Endothelial cell of umbilical vein (primary cell): Measurements from ENCODE around the gene KAT7. TPM values are rescaled to one million over a fixed set of nuclear protein-coding genes. Genes with fewer than 3 reads are reported as not detected.
A peak's percentile ranks its signal among the peaks of the same experiment; 100 is the strongest.

Experiments
- BruUV-seq: library from RNA; stranded (reverse); fragments of 400-500 nt; replicated peaks from 2 replicates; lab custom pipeline; 2021; lab: Mats Ljungman, UMichigan
- CTCF ChIA-PET: fragments of 300-600, 350-600 bp; sonication (Branson Sonifier 250); formaldehyde crosslinking; loops from one replicate; lab custom pipeline; 2021; ENCODE audit warnings: antibody characterized with exemption, inconsistent platforms; lab: Charles Lee
- POLR2A ChIA-PET: fragments of 300-600, 350-600 bp; sonication (Branson Sonifier 250); formaldehyde crosslinking; loops from one replicate; lab custom pipeline; 2021; ENCODE audit warnings: antibody characterized with exemption, inconsistent platforms; lab: Charles Lee
- DNase-seq: peaks from one replicate; pipeline ENCODE4 v3.0.0-alpha.2; 2011; ENCODE audit warnings: low read depth, low spot score
- FAIRE-seq: peaks from 2 replicates; lab custom pipeline; 2011; peaks lifted over from hg19 to GRCh38; lab: Jason Lieb, UNC
- H2AFZ ChIP-seq: 2 replicates; pipeline ENCODE4 v1.6.0; 2012; ENCODE audit warnings: low read depth, low read length, control low read depth, inconsistent platforms
- H3K27ac ChIP-seq: 2 replicates; pipeline ENCODE4 v1.5.1; 2011; ENCODE audit warnings: low read depth, mild to moderate bottlenecking, control low read depth, low read length, moderate library complexity; ENCODE audit not compliant: insufficient read depth
- H3K27me3 ChIP-seq, 2 experiments: 2 replicates each; pipeline versions ENCODE4 v1.6.0 to v1.6.1; 2011; ENCODE audit warnings: low read length in 2 of 2, mixed read lengths in 1 of 2; ENCODE audit not compliant: control insufficient read depth in 2 of 2, insufficient read depth in 2 of 2
- H3K36me3 ChIP-seq, 2 experiments: 2 replicates in 1 of 2; 3 replicates in 1 of 2; pipeline ENCODE4 v1.5.1; 2011; ENCODE audit warnings: low read length in 2 of 2, mild to moderate bottlenecking in 1 of 2, moderate library complexity in 1 of 2; ENCODE audit not compliant: control insufficient read depth in 2 of 2, insufficient read depth in 2 of 2; ENCODE audit errors: extremely low read depth in 1 of 2
- H3K4me1 ChIP-seq: 3 replicates; pipeline ENCODE4 v1.5.1; 2011; ENCODE audit warnings: mild to moderate bottlenecking, low read length; ENCODE audit not compliant: control insufficient read depth, insufficient read depth; ENCODE audit errors: extremely low read depth
- H3K4me2 ChIP-seq: 2 replicates; pipeline ENCODE4 v1.6.1; 2011; ENCODE audit warnings: low read length, control low read depth, mixed read lengths; ENCODE audit not compliant: insufficient read depth
- H3K4me3 ChIP-seq, 3 experiments: fragments of 200-600 bp in 1 of 3; sonication (generic), shearing (Covaris generic) in 1 of 3; replicated peaks in 1 of 3; 2 replicates each; pipeline ENCODE4 v1.5.1; 2011 to 2016; ENCODE audit warnings: control low read depth in 3 of 3, low read length in 3 of 3, mild to moderate bottlenecking in 2 of 3, inconsistent platforms in 1 of 3, low read depth in 1 of 3, moderate library complexity in 1 of 3; ENCODE audit not compliant: insufficient read depth in 1 of 3
- H3K79me2 ChIP-seq: 2 replicates; pipeline ENCODE4 v1.6.0; 2012; ENCODE audit warnings: low read length, inconsistent platforms; ENCODE audit not compliant: control insufficient read depth, insufficient read depth
- H3K9ac ChIP-seq: replicated peaks from 2 replicates; pipeline ENCODE3; 2011; ENCODE audit warnings: low read length, control low read depth; ENCODE audit not compliant: insufficient read depth; ENCODE audit errors: extremely low read depth
- H3K9me1 ChIP-seq: replicated peaks from 3 replicates; pipeline ENCODE4 v1.6.0; 2011; ENCODE audit warnings: mild to moderate bottlenecking, low read length; ENCODE audit not compliant: control insufficient read depth, insufficient read depth; ENCODE audit errors: extremely low read depth
- H3K9me3 ChIP-seq: replicated peaks from 2 replicates; pipeline ENCODE4 v1.5.1; 2012; ENCODE audit warnings: low read length, inconsistent platforms; ENCODE audit not compliant: control insufficient read depth, insufficient read depth
- H4K20me1 ChIP-seq: replicated peaks from 2 replicates; pipeline ENCODE3; 2011; ENCODE audit warnings: mild to moderate bottlenecking, low read length; ENCODE audit not compliant: control insufficient read depth, insufficient read depth; ENCODE audit errors: extremely low read depth
- CTCF ChIP-seq, 2 donors: IDR thresholded peaks; 1 replicate in 1 of 2; 2 replicates in 1 of 2; pipeline ENCODE4 v1.5.1; 2011; ENCODE audit warnings: low read length in 2 of 2, mild to moderate bottlenecking in 2 of 2, moderate library complexity in 2 of 2, control low read depth in 1 of 2, inconsistent platforms in 1 of 2, low read depth in 1 of 2; ENCODE audit not compliant: insufficient read depth in 1 of 2; ENCODE audit errors: extremely low read depth in 1 of 2
- EZH2 ChIP-seq: IDR thresholded peaks from 2 replicates; pipeline ENCODE4 v1.6.1; 2012; ENCODE audit warnings: borderline replicate concordance, low read depth, mild to moderate bottlenecking, moderate library complexity, low read length, inconsistent platforms; ENCODE audit not compliant: severe bottlenecking
- FOS ChIP-seq: IDR thresholded peaks from 2 replicates; pipeline ENCODE4 v1.6.1; 2011; ENCODE audit warnings: mild to moderate bottlenecking, low read length, moderate library complexity, borderline replicate concordance; ENCODE audit not compliant: insufficient read depth
- GATA2 ChIP-seq: IDR thresholded peaks from 2 replicates; pipeline ENCODE4 v1.7.0; 2011; ENCODE audit warnings: low read depth, mild to moderate bottlenecking, moderate library complexity, mixed read lengths, low read length; ENCODE audit not compliant: insufficient read length, insufficient read depth
- JUN ChIP-seq: IDR thresholded peaks from 2 replicates; pipeline ENCODE4 v1.6.1; 2011; ENCODE audit warnings: borderline replicate concordance, low read depth; ENCODE audit not compliant: insufficient read length, insufficient read depth
- MYC ChIP-seq: IDR thresholded peaks from one replicate; pipeline ENCODE4 v1.6.1; 2011; ENCODE audit warnings: mild to moderate bottlenecking, low read depth, low read length
- POLR2A ChIP-seq: IDR thresholded peaks from 2 replicates; pipeline ENCODE4 v1.6.1; 2012; ENCODE audit warnings: low read depth, mild to moderate bottlenecking, control low read depth, low read length
- POLR2AphosphoS5 ChIP-seq: IDR thresholded peaks from 2 replicates; pipeline ENCODE4 v1.6.1; 2012; ENCODE audit warnings: low read depth, mild to moderate bottlenecking, control low read depth, low read length, moderate library complexity; ENCODE audit not compliant: insufficient read depth
- dilution Hi-C: fragments of 300-500 bp; cut with MboI; formaldehyde crosslinking; loops from one replicate; pipeline ENCODE4 v1.15.0; 2019; ENCODE audit warnings: low sequenced_read_pairs; ENCODE audit not compliant: extremely low pct_ligation_motif_present
- intact Hi-C: fragments of 100-400 bp; cut with micrococcal nuclease; formaldehyde crosslinking; loops from one replicate; pipeline ENCODE4 v1.10.0; 2022
- polyA plus RNA-seq, 4 experiments: library from polyadenylated mRNA; depleted of rRNA in 3 of 4; stranded (reverse) in 3 of 4; unstranded in 1 of 4; fragments of >200 nt; gene quantifications; 2 replicates each; pipeline versions ENCODE4 v1.2.1 to v1.2.3, GENCODE V29; 2011 to 2012; ENCODE audit warnings: missing spikeins in 1 of 4
- total RNA-seq: library from RNA; stranded (reverse); gene quantifications from 2 replicates; pipeline ENCODE4 v1.2.3, GENCODE V29; 2021
- TF ChIP-seq, protein P1 (sequence below): IDR thresholded peaks from 2 replicates; pipeline ENCODE4 v1.6.1; 2011; ENCODE audit not compliant: insufficient read depth, insufficient read length

The KAT7 gene
- total and polyA plus RNA-seq, 2 donors (not counting 3 experiments of a cell fraction or from before 2014, with no cell fraction given): 44.5 to 66.2 TPM

DNA sequence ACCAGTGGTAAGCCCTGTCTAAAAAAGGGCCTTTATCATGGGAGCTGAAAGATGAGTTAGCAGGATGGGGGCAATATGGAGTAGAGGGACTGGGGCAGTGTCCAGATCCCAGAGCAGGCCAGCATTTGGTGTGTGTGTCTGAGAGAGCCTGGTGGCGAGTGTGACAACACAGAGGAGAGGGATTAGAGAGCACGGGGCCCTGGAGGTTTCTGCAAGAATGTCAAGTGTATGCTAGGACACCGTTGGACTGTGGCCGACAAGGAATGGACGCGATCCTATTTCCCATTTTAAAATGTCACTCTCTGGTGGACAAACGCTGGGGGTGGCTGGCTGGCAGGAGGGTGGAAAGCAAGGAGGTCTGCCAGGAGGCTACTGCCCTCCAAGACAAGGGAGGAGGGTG is 47.0 kb downstream of the KAT7 start:
- no peak overlapping the region for H2AFZ ChIP-seq
- no peaks in the 10 kb centered on the region for H3K79me2 ChIP-seq
- no peaks in the 10 kb centered on the region for H3K27me3 ChIP-seq
- DNase-seq: no peak
- H3K9ac ChIP-seq: peak overlapping the region; percentile 69
- H3K36me3 ChIP-seq: peaks cover 0 to 7% of the 10 kb centered on the region in 2 experiments
- intact Hi-C loops (no loop called here), dilution Hi-C loops (no loop called here)
- peak overlapping the region; percentile 77 for H3K27ac ChIP-seq
- H4K20me1 ChIP-seq: no peaks in the 10 kb centered on the region
- CTCF ChIA-PET: interaction anchor here (1.4 kb wide), 1 partner anchor 144 kb away, joined by 3 read pairs; no protein-coding TSS in a partner anchor
- H3K9me3 ChIP-seq: no peaks in the 10 kb centered on the region
- H3K9me1 ChIP-seq: no peaks in the 10 kb centered on the region
- no TSS peak for BruUV-seq
- POLR2A ChIA-PET: no interaction called here
- peak overlapping the region; percentile 32 for H3K4me2 ChIP-seq
- H3K4me1 ChIP-seq: peaks cover 75% of the 10 kb centered on the region
- TF ChIP-seq EZH2 (no peak), MYC (no peak), POLR2AphosphoS5 (no peak), GATA2 (no peak), CTCF (IDR thresholded peaks at IDR 0.05; ENCODE audit: extremely low read depth in 1 of 2, insufficient read depth in 1 of 2, low read depth in 1 of 2, low read length in 2 of 2) (no peak), FOS (no peak), POLR2A (no peak), JUN (no peak)
- TF ChIP-seq, protein P1, sequence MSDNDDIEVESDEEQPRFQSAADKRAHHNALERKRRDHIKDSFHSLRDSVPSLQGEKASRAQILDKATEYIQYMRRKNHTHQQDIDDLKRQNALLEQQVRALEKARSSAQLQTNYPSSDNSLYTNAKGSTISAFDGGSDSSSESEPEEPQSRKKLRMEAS: no peak
- no peak overlapping the region for H3K4me3 ChIP-seq
- no peak for FAIRE-seq
